SHP77 treated with DMSO at 0.1 percent for 48 hours (cell line): ENCODE results near the gene RSBN1.
"Not testable (repeated sequence)": the region's sequence is repeated elsewhere in the genome, so short reads cannot be mapped to it uniquely, and the experiment has no call there.

Source experiments
- DNase-seq: peaks from one replicate; lab custom pipeline; 2025; lab: John Stamatoyannopoulos, UW

The RSBN1 gene

DNA sequence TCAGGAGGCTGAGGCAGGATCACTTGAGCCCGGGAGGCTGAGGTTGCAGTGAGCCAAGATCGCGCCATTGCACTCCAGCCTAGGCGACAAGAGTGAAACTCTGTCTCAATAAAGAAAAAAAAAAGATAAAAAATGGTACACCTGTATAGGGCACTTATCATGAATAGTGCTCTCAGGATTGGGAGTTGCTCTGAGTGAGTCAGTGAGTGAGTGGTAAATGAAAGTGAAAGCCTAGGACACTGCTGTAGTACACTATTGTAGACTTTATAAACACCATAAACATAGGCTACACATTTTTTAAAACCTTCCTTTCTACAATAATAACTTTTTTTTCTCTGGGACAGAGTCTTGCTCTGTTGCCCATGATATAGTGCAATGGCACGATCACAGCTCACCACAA, 69.8 kb downstream of the RSBN1 start:
- DNase-seq = no peak

DNA sequence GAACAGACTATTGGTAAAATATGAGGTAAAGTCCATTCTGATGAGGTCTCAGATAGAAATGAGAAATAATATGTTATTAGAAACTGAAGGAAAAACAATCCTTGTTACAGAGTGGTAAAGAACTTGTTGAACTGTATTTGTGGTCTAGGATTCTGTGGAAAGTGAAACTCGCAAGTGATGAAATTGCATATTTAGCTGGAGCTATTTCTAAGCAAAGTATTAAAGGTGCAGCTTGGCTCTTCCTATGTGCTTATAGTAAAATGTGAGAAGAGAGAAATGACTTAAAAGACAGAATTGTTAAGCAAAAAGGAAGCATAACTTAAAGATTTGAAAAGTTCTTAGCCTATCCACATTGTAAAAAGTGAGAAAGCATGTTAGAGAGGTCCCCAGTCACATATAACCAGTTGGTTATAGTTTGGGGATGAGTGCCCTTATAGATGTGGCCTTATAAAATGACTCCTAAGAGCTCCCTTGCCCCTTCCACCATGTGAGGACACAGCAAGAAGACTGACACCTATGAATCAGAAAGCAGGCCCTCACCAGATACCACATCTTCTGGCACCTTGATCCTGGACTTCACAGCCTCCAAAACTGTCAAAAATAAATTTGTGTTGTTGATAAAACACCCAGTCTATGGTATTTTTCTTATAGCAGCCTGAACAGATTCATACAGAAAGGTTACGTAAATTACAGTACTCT, 77.8 kb downstream of the RSBN1 start:
- DNase-seq = no peak

DNA sequence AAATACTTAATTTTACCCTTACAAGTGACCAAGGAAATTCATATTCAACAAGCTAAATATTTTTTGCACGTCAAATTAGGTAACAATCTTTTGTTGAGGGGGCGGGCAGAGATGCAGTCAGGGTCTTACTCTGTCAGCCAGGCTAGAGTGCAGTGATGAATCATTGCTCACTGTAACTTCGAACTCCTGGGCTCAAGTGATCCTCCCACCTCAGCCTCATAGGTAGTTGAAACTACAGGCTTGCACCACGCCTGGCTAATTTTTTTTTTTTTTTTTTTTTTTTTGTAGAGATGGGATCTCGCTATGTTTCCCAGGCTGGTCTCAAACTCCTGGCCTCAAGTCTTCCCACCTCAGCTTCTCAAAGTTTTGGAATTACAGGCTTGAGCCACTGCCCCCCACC, 79.5 kb downstream of the RSBN1 start:
- no peak for DNase-seq

DNA sequence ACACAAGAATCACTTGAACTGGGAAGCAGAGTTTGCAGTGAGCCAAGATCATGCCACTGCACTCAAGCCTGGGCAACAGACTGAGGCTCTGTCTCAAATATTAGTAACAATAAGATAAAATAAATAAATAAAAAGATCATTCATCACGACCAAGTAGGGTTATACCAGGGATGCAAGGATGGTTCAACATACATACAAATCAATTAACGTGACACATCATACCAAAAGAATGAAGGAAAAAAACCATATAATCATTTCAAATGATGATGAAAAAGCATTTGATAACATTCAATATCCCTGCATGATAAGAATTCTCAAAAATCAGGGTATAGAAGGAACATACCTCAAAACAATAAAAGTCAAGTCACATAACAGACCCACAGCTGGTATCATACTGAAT, 91.3 kb downstream of the RSBN1 start:
- no peak for DNase-seq

GRCh38 chr1:113718621-113719020, 93.7 kb downstream of the RSBN1 start:
- not testable (repeated sequence) for DNase-seq

GRCh38 chr1:113717506-113717905, 94.8 kb downstream of the RSBN1 start:
- not testable (repeated sequence) for DNase-seq

GRCh38 chr1:113714606-113715269, 97.5 kb downstream of the RSBN1 start:
- DNase-seq = no peak
